ENCODE results near the gene AP1AR.

The AP1AR gene

DNA sequence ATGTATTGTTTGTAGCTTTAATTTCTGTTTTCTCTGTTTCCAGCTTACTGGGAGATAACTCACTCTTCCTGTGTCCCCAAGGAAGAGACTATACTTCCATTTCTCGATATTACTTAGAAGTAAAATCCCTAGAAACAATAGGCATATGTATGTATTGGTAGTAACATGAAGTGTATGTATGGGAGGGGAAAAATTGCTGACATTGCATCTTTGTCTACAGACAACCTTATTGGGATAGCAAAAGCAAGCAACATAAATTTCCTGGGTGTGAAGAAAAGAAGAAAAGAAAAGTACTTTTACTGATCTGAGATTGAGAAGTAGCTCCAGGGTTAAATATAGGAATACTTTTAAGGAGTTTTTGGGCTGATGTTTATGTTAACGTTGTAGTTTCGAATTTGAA is 15.4 kb downstream of the AP1AR start:
- no peaks in the 10 kb centered on the region for H3K9me3 ChIP-seq (ENCODE audit: severe bottlenecking)
- H3K36me3 ChIP-seq: no peaks in the 10 kb centered on the region; the same call in 1 of the 2 replicates
- TF ChIP-seq, protein P1, sequence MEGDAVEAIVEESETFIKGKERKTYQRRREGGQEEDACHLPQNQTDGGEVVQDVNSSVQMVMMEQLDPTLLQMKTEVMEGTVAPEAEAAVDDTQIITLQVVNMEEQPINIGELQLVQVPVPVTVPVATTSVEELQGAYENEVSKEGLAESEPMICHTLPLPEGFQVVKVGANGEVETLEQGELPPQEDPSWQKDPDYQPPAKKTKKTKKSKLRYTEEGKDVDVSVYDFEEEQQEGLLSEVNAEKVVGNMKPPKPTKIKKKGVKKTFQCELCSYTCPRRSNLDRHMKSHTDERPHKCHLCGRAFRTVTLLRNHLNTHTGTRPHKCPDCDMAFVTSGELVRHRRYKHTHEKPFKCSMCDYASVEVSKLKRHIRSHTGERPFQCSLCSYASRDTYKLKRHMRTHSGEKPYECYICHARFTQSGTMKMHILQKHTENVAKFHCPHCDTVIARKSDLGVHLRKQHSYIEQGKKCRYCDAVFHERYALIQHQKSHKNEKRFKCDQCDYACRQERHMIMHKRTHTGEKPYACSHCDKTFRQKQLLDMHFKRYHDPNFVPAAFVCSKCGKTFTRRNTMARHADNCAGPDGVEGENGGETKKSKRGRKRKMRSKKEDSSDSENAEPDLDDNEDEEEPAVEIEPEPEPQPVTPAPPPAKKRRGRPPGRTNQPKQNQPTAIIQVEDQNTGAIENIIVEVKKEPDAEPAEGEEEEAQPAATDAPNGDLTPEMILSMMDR (IDR thresholded peaks at IDR 0.05; ENCODE audit: low read depth, low read length): no peak
- no peak overlapping the region for H3K27ac ChIP-seq
- H3K4me3 ChIP-seq (ENCODE audit: low read depth, low read length): no peak overlapping the region
- no peaks in the 10 kb centered on the region for H3K27me3 ChIP-seq (ENCODE audit: insufficient read depth, low read depth, severe bottlenecking)
- no peak for DNase-seq

DNA sequence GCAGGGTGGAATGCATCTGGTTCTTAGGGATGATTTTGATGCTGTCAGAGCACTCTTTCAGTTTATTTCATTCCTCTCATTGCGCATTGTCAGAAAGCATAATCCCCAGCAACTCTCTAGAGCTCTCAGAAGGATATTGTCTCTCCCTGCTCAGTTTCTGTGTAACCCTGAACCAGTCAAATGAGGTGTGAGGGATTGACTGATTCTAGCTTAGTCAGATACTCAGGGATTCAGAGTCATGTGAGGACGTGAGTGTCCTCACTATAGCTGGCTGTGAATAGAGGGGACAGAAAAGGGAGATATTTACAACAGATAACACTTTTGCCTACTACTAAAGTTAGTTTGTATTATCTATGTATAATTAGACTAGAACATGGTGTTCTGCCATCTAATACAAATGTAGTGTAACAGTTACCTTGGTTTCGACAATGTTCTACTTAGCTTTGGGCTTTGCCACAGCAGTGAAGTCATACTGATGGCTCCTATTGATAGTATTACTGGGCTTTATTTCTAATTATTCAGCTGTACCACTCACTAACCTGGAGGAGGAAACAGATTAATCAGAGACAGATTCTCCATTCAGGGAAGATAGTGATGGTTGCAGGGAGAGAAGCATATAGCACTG is 19.5 kb downstream of the AP1AR start:
- no peaks in the 10 kb centered on the region for H3K9me3 ChIP-seq (ENCODE audit: severe bottlenecking)

DNA sequence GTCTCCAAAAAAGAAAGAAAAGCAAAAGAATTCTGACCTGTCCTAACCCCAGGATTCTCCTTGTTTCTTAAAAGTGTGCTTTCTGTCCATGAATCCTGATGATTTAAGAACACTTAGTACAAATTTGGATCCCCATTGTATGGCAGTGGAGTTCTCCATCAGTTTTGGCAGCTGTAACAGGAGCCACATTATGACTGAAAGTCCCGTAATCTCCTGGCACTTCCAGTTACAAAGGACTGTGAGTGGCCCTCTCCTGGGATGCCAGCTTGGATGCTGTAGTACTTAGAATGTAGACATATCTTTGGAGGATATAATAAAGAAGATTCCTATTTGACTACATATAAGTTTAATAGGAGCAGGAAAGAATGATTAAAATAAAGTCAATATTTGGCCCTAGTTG is 20.6 kb downstream of the AP1AR start:
- Histone ChIP-seq H3K4me3 (ENCODE audit: low read depth, low read length) (no peak overlapping the region), H3K9me3 (ENCODE audit: severe bottlenecking) (no peaks in the 10 kb centered on the region), H3K36me3 (peaks cover 5% of the 10 kb centered on the region), H3K27ac (no peak overlapping the region), H3K27me3 (ENCODE audit: insufficient read depth, low read depth, severe bottlenecking) (no peaks in the 10 kb centered on the region)
- TF ChIP-seq, protein P1 (IDR thresholded peaks at IDR 0.05; ENCODE audit: low read depth, low read length): no peak
- DNase-seq: no peak

More for the DNA sequence above, 19.5 kb downstream of the AP1AR start:
- DNase-seq: no peak
- Histone ChIP-seq H3K4me3 (ENCODE audit: low read depth, low read length) (no peak overlapping the region), H3K27ac (no peak overlapping the region), H3K27me3 (ENCODE audit: insufficient read depth, low read depth, severe bottlenecking) (no peaks in the 10 kb centered on the region), H3K36me3 (peaks cover 5% of the 10 kb centered on the region)
- TF ChIP-seq, protein P1 (IDR thresholded peaks at IDR 0.05; ENCODE audit: low read depth, low read length): no peak

DNA sequence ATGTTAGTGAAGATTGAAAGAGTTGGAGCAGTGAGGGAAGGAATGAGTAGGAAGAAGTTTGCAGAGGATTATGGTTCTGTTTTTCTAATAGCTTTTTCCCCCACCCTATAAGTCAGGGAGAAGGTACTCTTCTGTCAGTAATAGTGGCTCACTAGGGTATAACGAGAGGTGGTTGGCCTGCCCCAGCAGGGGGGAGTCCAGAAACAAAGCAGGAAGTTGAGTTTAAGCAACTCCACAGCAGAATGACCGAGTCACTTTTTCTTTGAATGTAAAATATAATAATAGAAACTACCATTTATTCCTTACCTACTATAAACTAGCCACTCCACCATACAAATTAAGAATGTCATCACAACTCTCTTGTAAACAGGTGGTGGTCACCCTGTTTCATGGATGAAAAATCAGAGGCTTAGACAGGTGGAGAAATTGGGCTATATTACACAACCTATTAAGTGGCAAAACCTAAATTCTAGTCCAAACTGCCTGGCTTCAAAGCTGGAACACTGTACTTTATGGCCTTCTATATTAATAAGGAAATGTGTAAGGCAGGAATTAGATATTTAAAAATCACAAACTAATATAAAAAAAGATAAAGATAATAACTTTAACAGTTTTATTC is 21.9 kb downstream of the AP1AR start:
- Histone ChIP-seq H3K27me3 (ENCODE audit: insufficient read depth, low read depth, severe bottlenecking) (no peaks in the 10 kb centered on the region), H3K4me3 (ENCODE audit: low read depth, low read length) (no peak overlapping the region), H3K27ac (no peak overlapping the region), H3K9me3 (ENCODE audit: severe bottlenecking) (no peaks in the 10 kb centered on the region), H3K36me3 (peaks cover 5% of the 10 kb centered on the region)
- TF ChIP-seq, protein P1 (IDR thresholded peaks at IDR 0.05; ENCODE audit: low read depth, low read length): no peak
- no peak for DNase-seq

DNA sequence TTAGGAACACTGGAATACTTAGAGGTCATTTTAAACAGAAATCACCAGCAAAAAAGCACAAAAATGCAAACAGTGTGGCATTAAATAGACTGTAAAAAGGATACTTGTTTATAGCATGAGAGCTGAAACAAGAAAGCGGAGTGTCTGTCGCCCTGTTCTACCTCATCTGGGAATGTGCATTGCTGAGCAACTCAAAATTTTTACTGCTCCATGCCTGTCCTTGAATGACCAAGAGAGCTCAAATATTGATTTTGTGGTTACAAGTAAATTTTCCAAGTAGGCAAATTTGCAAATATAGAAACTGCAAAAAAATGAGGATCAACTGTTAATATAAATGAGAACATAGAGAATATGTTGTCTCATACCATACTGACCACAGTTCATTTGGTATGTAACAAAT is 25.5 kb downstream of the AP1AR start:
- Histone ChIP-seq H3K4me3 (ENCODE audit: low read depth, low read length) (no peak overlapping the region), H3K9me3 (ENCODE audit: severe bottlenecking) (no peaks in the 10 kb centered on the region), H3K36me3 (peaks cover 15% of the 10 kb centered on the region), H3K27me3 (ENCODE audit: insufficient read depth, low read depth, severe bottlenecking) (no peaks in the 10 kb centered on the region), H3K27ac (no peak overlapping the region)
- TF ChIP-seq, protein P1 (IDR thresholded peaks at IDR 0.05; ENCODE audit: low read depth, low read length): no peak
- DNase-seq: no peak

All from WERI-Rb-1 (cell line).